HG03097 (cell line): ENCODE measurements around the gene CLMP.
A peak's percentile ranks its signal among the peaks of the same experiment; 100 is the strongest.
"Not testable (repeated sequence)": the region's sequence is repeated elsewhere in the genome, so short reads cannot be mapped to it uniquely, and the experiment has no call there.

Experiments
- ATAC-seq: cut with Tn5 transposase; IDR thresholded peaks from one replicate; pipeline ENCODE4 v1.9.1; 2021; ENCODE audit not compliant: unreplicated experiment, low FRiP score

The CLMP gene

DNA sequence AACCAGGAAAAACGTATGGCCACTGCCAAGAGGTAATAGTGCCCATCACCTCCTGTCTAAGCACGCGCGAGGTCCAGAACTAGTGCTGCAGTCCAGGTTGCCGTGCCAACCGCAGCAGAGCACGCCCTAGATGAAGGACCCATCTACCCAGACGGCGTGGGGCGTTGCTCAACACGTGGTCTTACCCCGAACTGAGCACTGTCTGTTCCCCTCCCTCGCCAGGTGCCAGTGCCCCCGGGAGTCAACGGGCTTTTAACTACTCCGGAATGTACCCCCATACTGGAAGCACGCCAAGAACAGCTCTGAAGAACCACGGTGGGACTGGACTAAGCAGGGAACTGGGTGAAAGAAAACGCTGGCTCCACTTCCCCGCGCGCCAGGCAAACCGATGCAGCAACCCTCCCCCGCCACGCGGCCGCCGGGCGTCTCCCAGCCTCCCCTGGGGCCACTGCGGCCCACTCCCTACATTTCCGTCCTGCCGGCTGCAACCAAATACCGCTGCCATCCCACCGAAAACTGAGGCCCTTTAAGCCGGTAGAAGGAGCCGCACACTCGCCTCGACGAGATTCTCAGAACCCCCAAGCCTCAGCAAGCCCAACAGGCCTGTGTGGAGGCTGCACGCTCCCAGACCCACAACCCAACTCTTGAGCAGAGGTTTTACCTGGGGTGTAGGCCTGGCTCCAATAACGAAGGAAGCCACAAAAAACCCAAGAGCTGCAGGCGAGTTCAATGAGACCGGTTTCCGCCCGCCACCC, 133.5 kb downstream of the CLMP start, which contains the start of gene HSPA8:
Gene HSPA8, minus strand, starts transcription at position 734 of the 755 bp plus-strand sequence. CDS start 812 bp downstream, outside the sequence.
- peak; percentile 7 for ATAC-seq

DNA sequence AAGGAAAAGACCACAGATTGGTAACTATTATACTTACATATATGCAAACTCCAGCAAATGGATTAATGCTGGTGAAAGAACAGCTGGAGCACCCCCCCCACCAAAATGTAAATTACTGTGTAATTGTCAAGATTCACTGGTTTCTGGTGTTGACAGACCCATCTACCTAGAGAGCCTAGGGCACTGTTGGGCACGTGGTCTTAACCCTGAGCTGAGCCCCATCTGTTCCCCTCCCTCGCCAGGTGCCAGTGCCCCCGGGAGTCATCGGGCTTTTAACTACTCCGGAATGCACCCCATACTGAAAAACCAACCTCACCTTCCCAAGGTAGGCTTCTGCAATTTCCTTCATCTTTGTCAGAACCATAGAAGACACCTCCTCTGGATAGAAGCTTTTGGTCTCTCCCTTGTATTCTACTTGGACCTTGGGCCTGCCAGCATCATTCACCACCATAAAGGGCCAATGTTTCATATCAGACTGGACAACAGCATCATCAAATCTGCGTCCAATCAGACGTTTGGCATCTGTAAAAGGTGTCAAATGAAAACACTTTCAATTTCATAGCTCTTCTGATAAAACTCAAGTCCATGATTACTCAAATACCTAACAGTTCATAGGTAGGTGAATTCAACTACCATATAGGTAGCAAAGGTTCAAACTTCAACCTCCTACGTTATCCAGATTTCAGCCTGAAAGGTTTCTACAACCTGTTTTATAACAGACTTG, 134.6 kb downstream of the CLMP start:
- ATAC-seq = no peak

GRCh38 chr11:123059041-123059920, 135.8 kb downstream of the CLMP start:
- ATAC-seq = not testable (repeated sequence)

- no peak for ATAC-seq
These were observed 137.3 kb downstream of the CLMP start for GRCh38 chr11:123057661-123058305.

DNA sequence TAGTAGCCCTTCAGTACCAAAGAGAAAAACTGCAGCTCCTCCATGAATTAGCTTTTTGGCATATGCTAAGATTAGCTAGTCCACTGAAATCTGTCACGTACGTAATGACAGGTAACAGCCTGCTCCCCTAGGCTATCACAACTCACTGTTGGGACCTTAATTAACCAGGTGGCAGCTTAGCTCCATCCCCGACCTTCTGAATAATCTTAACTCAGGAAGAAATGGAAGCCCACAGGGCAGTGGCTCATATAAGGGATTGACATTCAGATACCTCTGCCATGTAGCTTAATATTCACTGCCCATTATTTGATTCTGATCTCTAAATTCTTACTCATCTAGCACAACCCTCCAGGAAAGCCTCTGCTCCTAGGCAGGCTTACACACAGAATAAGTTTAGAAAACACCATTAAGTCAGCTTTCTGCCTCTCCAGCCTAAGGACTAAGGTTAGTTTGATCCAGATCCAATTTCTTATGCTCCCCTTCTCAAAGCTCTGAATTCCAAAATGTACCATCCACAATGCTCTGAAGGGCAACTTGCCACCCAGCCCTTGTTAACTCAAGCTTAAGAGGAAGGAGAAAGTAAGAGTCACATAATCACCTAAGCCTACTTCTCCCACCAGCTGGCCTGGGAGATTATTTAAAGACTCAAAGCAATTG, 138.1 kb downstream of the CLMP start:
- no peak for ATAC-seq

DNA sequence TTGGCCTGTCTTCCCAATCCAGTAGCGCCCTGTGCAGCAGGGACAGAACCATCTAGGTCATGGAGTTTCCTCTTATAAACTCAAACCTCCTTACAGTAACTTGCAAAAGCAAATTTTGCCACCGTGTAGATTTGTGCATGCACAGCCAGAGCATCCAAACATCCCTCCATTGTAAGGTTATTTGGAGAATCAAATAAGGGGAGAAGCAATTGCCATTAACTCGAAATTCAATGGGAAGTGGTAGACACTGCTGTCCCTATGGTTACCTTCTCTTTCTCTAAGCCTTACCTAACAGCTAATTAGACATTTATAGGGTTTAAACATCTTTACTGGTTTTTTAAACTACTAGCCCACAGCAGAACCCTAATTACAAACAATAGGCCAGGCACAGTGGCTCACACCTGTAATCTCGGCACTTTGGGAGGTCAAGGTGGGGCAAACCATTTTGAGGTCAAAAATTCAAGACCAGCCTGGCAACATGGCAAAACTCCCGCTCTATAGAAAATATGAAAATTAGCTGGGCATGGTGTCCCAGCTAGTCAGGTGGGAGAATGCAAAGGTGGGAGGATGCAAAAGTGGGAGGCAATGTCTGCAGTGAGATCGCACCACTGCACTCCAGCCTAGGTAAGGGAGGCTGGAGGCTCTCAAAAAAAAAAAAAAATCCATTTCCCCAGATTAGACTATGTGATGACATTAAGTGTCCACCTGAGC, 139.7 kb downstream of the CLMP start:
- no peak for ATAC-seq

DNA sequence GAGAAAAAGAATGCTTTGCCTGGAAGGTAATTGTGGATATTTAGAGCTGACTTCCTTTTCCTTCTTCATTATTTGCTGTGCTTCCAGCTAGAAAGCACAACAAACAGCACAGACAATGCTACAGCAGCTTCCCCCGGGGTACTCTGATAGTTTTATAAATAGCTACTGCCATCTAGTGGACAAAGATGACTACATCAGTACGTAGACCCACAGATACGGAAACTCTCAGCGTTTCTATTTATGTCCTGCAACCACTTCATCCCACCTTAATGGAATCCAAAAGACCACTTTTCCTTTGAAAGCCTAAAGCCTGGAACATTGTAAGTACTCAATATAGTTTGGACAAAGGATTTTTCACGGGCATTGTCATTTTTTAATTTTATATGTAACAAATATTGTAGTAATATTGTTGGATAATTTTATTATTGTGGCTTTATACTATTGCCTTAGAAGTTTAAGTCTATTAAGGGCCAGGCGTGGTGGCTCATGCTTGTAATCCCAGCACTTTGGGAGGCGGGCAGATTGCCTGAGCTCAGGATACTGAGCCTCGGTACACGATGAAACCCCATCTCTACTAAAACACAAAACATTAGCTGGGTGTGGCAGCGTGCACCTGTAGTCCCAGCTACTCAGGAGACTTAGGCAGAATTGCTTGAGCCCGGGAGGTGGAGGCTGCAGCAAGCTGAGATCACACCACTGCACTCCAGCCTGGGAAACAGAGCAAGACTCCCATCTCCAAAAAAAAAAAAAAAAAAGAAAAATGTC, 140.6 kb downstream of the CLMP start:
- ATAC-seq = no peak

GRCh38 chr11:123052901-123053721, 141.9 kb downstream of the CLMP start:
- ATAC-seq = no peak

DNA sequence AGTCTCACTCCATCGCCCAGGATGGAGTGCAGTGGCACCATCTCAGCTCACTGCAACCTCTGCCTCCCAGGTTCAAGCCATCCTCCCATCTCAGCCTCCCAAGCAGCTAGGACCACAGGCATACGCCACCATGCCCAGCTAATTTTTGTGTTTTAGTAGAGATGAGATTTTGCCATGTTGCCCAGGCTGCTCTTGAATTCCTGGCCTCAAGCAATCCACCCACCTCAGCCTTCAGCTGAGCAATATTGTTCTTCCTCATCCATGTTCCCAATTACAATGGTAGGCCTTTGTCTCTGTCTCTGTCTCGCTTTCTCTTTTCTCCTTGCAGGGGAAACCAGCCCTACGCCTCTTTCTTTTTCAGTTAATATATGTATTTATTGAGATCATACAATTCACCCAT, 143.4 kb downstream of the CLMP start:
- ATAC-seq = no peak

GRCh38 chr11:123051146-123051545, 143.9 kb downstream of the CLMP start:
- ATAC-seq = no peak

DNA sequence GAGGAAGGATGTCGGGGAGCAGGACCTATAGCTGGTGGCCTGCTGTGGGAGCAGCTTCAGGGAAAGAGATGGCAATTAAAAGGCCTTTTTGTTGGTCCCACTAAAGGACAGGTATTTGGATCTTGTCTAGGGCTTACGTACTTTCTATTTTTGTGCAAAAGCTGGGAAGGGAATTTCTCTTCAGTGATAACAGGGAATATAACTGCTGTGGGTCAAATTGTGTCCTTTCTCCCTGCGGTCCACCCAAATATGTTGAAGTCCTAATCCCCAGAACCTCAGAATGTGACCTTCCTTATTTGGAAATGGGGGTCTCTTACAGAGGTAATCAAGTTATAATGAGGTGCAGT, 147.1 kb downstream of the CLMP start:
- no peak for ATAC-seq

DNA sequence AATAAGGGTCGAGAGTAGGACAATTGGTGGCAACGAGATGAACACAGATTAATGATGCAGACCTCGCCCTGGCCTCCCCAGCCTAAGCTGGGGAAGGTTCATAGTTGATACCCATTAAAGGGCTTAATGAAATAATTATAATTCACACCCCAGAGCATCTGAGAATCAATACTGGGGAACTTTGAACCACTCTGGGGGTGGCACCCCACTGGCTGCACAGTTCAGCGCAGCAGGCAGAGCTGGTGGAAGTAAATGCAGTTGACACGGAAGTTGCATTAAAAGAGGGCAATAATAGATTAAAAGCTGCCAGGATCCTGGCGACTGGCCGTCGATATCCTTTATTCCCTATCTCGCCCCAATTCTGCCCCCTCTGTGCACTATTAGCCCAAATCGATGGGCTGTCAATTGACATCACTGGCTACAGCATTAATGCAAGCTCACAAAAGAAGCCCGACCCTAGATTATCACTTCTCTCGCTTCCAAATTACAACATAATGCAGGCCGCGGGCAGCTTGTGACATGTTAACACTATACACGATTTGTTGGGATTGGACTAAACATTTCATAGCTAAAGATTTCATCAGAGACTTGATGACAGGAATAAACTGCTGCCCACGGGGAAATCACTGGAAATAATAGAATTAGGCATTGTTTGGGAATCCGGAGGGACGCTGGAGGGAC, 147.6 kb downstream of the CLMP start:
- ATAC-seq = no peak

DNA sequence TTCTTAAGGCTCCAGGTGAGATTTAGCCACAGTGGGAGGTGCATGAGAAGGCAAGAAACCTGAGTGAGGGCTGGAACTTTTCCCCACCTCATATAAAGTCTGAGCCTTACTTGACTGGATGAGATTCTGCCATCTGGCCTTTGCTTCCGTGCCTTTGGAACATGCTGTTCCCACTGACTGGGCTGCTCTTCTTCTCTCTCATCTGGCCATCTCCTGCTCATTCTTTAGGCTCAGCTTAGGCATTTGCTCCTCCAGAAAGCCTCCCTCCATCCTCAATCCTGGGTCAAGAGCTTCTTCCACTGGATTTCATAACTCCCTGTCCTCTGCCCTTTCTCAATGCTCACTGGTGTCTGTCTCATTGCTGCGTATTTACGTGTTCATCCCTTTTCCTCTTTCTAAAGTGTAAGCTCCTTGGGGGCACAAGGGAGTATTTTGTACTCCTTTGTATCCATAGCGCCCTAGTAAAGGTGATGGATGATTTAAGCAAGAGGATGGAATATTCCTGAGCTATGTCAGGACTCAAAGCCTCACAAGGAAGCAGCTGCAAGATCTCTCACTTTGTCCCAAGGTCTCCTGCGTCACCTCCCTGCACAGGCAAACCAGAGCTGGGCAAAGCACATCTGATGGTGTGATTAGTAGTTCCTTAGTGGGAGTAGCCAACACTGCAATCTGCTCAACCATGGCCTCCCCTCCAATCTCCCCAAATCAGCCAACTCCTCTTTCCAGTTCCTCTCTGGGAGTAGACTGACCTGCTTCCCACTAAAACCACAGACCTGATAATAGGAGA, 148.4 kb downstream of the CLMP start:
- ATAC-seq = no peak

DNA sequence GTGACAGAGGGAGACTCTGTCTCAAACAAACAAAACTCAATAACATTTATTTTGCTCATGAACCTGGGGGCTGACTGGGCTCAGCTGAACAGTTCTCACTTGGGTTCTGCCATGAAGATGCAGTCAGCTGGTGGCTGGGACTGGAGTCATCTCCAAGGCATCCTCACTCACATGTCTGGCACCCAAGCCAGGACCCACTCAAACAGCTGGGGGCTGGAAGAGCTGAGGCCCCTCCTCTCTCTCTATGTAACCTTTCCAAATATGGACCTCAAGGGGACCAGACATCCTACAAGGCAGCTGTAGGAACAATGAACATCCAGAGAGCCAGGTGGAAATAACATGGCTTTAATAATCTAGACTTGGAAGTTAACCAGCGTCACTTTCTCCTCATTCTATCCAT, 149.9 kb downstream of the CLMP start:
- no peak for ATAC-seq

GRCh38 chr11:123041185-123041584, 153.9 kb downstream of the CLMP start:
- ATAC-seq = no peak

DNA sequence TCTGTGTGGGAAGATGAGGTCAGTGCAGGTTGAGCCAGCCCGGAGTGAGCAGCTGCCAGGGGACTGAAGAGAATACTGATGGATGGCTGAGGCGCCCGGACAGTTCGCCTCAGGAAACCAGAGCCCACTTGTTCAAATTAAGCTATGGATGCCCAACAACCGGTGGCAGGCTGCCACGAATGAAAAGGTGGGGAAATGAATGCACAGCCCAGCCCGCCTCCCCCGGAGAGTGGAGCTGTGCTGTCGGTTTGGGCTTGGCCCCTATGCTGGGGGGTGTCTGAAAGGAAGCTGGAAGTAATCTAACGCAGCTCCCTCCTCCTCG, 155.0 kb downstream of the CLMP start:
- no peak for ATAC-seq

DNA sequence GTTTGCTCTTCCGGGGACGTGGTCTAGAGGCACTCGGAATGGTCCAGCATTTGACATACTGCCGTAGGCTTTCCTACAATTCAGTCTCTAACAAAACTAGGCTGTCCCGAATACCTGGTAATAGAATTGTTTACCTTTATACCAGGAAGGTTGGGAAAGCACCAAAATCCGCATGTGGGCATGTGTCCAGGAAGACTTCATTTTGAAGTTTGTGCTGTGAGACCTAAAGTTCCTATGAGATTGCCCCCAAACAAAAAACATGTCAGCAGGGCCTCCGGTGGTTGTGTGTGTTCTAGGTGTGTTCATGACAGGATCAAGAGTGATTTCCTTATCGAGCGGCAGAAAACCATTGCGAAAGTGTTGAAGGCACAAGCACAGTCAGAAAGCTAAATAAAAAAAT, 159.2 kb downstream of the CLMP start:
- ATAC-seq = no peak
